Omental fat pad (tissue), 4 donors: Measurements from ENCODE around the gene KRT73. TPM values are rescaled to one million over a fixed set of nuclear protein-coding genes. Genes with fewer than 3 reads are reported as not detected.
A peak's percentile ranks its signal among the peaks of the same experiment; 100 is the strongest.

Source experiments
- ATAC-seq: fragments of 150-250 bp; one replicate; pipeline ENCODE4 v1.9.1; 2016; ENCODE audit warnings: mild to moderate bottlenecking, moderate library complexity; ENCODE audit not compliant: low FRiP score
- DNase-seq: peaks from one replicate; pipeline ENCODE4 v3.0.0-alpha.2; 2019; ENCODE audit warnings: low spot score
- total RNA-seq, 4 donors: library from RNA; depleted of rRNA; stranded (reverse); fragments of >200 nt; gene quantifications; one replicate each; pipeline ENCODE4 v1.1.0, GENCODE V29; 2016
- TF ChIP-seq, protein P1 (sequence below), 3 donors: fragments of 450-650 bp; IDR thresholded peaks; one replicate each; pipeline ENCODE4 v1.5.1; 2016 to 2017; ENCODE audit warnings: antibody characterized with exemption in 3 of 3, mild to moderate bottlenecking in 3 of 3, moderate library complexity in 2 of 3

Gene KRT73
- total RNA-seq, 4 donors from 2014 or later, result not detected

GRCh38 chr12:52582486-52582885 lies 35.9 kb downstream of the KRT73 start:
- no peak for DNase-seq
- TF ChIP-seq, protein P1, sequence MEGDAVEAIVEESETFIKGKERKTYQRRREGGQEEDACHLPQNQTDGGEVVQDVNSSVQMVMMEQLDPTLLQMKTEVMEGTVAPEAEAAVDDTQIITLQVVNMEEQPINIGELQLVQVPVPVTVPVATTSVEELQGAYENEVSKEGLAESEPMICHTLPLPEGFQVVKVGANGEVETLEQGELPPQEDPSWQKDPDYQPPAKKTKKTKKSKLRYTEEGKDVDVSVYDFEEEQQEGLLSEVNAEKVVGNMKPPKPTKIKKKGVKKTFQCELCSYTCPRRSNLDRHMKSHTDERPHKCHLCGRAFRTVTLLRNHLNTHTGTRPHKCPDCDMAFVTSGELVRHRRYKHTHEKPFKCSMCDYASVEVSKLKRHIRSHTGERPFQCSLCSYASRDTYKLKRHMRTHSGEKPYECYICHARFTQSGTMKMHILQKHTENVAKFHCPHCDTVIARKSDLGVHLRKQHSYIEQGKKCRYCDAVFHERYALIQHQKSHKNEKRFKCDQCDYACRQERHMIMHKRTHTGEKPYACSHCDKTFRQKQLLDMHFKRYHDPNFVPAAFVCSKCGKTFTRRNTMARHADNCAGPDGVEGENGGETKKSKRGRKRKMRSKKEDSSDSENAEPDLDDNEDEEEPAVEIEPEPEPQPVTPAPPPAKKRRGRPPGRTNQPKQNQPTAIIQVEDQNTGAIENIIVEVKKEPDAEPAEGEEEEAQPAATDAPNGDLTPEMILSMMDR (IDR thresholded peaks at IDR 0.05), result no peak
- no peak for ATAC-seq

- DNase-seq (no peak), ATAC-seq (peak; percentile 68)
- TF ChIP-seq, protein P1 (IDR thresholded peaks at IDR 0.05), result no peak
Observed at GRCh38 chr12:52581481-52581880, 36.9 kb downstream of the KRT73 start.

DNA sequence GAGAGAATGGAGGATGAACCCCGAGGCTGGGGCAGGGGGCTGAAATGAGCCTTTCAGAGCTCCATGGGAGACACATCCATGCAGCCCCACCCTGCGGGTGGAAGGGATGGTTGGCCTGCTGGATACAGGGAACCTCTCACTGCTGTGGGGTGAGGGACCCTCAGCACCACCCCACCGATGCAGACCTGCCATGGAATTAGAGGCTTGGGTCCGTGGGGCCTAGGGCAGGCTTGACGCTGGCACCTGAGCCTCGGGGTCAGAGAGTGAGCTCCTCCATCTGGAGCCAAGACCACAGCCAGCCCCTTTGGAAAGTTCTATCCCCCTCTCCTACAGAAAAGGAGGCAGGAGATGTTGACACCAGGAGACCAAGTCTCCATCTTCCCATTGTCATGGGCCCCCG lies 37.3 kb downstream of the KRT73 start:
- no peak for DNase-seq
- no peak for ATAC-seq
- TF ChIP-seq, protein P1 (IDR thresholded peaks at IDR 0.05), result no peak

- DNase-seq (no peak), ATAC-seq (no peak)
- TF ChIP-seq, protein P1 (IDR thresholded peaks at IDR 0.05), result no peak
Observed at GRCh38 chr12:52580496-52580895, 37.9 kb downstream of the KRT73 start.

- DNase-seq (no peak), ATAC-seq (no peak)
- TF ChIP-seq, protein P1 (IDR thresholded peaks at IDR 0.05), result no peak
Observed at GRCh38 chr12:52579468-52580465, 38.6 kb downstream of the KRT73 start.

GRCh38 chr12:52578469-52578868 lies 39.9 kb downstream of the KRT73 start:
- TF ChIP-seq, protein P1 (IDR thresholded peaks at IDR 0.05), result no peak
- DNase-seq (no peak), ATAC-seq (no peak)

DNA sequence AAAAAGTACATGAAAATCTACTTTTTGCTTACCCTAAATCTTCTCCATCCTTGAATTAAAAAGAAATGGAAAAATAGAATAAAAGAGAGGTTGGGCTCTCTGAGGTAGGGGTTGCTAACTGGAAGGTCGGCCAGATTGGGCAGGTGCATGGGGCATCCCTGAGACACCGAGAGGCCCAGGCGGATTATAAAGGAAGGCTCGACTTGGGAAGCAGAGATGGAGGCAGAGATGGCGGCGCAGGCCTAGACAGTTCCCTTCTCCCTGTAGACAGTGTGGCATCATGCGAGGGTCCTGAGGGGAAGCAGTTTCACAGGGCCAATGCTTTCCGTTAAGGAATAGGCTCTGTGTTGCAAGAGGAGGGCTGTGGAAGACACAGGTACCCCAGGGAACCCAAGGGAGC lies 41.0 kb downstream of the KRT73 start:
- DNase-seq, result no peak
- no peak for ATAC-seq
- TF ChIP-seq, protein P1 (IDR thresholded peaks at IDR 0.05), result no peak
